VCaP (cell line): ENCODE measurements around the gene CRAT.
"Not testable (repeated sequence)": the region's sequence is repeated elsewhere in the genome, so short reads cannot be mapped to it uniquely, and the experiment has no call there.

ENCODE experiments used
- H3K27ac ChIP-seq: fragments of 450-650 bp; 2 replicates; pipeline ENCODE4 v1.5.1; 2017
- TF ChIP-seq, protein P1 (sequence below): fragments of 450-650 bp; conservative IDR thresholded peaks from 2 replicates; pipeline ENCODE4 v1.5.1; 2017; ENCODE audit warnings: mild to moderate bottlenecking, moderate library complexity

CRAT gene

DNA sequence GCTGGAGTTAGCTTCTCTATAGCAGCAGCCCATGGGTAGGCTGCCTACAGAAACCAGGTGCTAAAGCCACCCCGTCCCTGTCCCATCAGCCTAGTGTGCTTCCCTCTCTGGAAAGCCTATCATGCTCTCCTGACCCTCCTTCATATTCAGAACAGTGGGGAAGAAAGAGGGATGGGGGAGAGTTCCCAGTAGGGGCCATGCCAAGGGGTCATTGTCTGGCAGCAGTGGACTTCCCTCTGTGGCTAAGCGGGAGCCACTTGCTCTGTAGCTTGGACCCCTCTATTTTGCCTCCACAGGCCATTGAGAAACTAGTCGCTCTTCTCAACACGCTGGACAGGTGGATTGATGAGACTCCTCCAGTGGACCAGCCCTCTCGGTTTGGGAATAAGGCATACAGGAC is 18.1 kb upstream of the CRAT start:
- no peak overlapping the region for H3K27ac ChIP-seq
- TF ChIP-seq, protein P1, sequence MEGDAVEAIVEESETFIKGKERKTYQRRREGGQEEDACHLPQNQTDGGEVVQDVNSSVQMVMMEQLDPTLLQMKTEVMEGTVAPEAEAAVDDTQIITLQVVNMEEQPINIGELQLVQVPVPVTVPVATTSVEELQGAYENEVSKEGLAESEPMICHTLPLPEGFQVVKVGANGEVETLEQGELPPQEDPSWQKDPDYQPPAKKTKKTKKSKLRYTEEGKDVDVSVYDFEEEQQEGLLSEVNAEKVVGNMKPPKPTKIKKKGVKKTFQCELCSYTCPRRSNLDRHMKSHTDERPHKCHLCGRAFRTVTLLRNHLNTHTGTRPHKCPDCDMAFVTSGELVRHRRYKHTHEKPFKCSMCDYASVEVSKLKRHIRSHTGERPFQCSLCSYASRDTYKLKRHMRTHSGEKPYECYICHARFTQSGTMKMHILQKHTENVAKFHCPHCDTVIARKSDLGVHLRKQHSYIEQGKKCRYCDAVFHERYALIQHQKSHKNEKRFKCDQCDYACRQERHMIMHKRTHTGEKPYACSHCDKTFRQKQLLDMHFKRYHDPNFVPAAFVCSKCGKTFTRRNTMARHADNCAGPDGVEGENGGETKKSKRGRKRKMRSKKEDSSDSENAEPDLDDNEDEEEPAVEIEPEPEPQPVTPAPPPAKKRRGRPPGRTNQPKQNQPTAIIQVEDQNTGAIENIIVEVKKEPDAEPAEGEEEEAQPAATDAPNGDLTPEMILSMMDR: no peak

DNA sequence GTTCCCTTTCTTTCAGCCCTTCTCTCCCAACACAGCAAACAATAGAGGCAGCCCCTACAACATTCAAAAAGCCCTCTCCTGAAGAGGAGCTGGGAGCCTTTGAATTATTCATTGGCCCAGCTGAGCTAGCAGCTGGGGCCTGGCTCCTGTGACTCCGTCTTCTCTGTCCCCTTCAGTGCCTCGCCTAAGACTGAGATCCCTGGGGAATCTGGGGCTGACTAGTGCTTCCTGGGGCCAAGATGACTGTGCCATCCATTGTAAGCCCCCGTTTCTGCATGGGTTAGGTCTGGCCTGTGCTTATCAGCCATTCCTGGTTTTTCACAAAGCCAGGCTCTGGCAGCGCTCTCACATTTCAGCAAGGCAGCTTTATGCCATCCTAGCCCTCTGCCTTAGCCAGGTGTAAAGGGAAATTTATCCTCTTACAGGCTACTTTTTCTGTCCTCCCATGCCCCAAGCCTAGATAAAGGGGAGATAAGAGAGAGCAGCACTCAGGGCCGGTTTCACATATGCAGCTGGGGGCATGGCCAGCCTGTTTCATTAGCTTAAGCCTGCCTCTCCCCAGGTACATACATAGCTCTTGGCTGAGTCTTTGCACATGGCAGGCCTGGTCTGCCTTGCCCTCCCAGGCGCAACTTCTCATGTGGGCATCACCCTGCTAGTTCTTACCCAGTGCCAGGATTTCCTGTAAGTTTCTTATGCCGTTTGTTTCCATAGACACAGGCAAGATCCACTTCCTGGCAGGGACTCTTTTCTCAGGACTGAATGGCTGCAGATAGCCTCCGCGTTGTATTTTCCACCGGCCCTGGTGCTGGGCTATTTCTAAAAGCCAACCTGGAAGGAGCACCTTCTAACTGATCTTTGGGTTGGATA is 16.4 kb upstream of the CRAT start:
- H3K27ac ChIP-seq: peak overlapping the region; percentile 15; the same call in 1 of the 2 replicates
- TF ChIP-seq, protein P1: no peak

DNA sequence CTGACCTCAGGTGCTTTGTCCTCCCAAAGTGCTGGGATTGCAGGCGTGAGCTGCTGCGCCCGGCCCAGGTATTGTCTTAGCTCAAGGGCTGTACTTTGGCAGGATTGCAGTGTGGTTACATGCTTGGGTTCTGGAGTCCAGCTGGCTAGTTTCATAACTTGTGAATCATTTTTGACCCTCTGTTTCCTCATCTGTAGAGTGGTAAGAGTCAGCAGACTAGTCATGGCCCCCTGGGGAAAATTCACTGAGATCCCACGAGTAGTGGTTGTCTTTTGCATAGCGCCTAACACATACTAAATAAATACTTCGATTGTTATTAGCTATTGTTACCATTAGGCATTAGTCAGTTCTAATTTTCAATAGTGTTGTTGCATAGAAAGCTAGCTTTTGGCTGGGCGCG is 14.9 kb upstream of the CRAT start:
- TF ChIP-seq, protein P1: no peak
- H3K27ac ChIP-seq: no peak overlapping the region

DNA sequence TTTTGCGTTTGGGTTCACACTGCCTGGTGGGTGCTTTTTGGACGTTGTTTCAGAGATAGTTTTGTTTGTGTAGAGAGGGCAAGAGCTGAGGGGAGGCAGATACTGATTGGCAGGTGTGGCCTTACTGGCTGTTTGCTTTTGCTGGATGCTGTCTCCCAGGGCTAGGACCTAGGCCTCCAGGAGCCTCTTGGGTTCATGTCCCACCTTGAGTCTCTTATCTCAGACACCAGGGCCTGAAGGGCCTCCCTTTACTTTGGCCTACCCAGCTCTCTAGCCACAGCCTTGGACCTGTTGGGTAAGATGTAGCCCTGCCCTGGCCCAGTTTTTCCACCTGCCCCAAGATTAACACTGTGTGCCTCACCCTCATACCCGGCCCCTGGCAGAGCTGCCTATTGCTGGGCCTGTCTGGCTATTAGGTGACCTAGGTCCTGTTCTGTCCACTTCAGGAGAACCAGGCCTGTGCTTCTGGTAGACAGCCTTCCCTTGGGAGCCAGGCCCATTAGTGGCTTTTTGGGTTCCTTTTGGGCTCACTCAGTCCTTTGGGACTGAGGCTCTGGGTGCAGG is 14.0 kb upstream of the CRAT start:
- no peak overlapping the region for H3K27ac ChIP-seq
- TF ChIP-seq, protein P1: no peak

DNA sequence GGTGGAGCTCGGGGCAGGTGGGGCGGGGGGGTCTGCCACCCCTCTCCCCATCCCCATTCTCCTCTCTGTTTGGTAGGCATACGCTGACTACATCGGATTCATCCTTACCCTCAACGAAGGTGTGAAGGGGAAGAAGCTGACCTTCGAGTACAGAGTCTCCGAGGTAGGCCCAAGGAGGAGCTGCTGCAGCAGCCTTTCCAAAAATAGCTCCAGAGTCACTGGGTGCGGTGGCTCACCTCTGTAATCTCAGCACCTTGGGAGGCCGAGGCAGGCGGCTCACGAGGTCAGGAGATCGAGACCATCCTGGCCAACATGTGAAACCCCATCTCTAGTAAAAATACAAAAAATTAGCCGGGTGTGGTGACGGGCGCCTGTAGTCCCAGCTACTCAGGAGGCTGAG is 12.4 kb upstream of the CRAT start:
- not testable (repeated sequence) for H3K27ac ChIP-seq

DNA sequence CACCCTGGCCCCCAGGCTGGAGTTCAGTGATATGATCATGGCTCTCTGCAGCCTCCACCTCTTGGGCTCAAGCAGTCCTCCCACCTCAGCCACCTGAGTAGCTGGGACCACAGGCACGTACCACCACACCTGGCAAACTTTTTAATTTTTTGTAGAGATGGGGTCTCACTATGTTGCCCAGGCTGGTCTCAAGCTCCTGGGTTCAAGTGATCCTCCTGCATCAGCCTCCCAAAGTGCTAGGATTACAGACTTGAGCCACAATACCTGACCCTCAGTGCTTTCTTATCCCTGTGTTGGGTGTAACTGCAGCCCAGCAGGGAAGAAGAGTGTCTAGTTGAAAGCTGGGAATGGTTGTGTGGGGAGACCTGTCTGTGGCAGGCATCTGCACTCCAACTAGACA is 11.5 kb upstream of the CRAT start:
- TF ChIP-seq, protein P1: no peak
- no peak overlapping the region for H3K27ac ChIP-seq

DNA sequence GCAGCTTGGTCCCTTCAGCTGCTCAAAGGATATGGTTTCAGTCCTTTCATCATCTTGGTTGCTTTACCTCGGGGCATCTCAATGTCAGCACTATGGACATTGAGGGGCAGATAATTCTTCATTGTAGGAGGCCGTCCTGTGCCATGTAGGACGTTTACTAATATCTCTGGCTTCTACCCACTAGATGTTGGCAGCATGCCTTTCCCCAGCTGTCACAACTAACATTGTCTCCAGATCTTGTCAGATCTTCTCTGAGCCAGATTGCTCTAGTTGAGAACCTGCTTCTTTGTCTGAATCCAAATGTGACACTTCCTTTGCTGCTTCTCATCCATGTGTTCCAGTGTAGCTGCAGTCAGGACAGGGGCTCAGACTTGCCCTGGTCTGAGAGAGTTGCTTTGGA is 10.9 kb upstream of the CRAT start:
- H3K27ac ChIP-seq: 0 out of 2 replicates have a peak overlapping the region, but pooled peaks have one; percentile 6
- TF ChIP-seq, protein P1: no peak

DNA sequence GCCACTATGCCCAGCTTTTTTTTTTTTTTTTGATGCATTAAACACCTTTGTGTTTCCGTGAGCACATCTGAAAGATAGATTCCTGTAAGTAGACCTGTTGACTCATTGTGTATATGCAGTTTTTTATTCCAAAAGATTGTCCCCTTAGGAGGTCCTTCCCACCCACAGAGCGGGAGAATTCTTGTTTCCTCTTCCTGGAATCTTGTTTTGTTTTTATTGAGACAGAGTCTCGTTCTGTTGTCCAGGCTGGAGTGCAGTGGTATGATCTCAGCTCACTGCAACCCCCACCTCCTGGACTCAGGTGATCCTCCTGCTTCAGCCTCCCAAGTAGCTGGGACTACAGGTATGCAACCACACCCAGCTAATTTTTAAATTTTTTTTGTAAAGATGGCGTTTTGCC is 8.2 kb upstream of the CRAT start:
- TF ChIP-seq, protein P1: no peak
- H3K27ac ChIP-seq: no peak overlapping the region
